Stomach smooth muscle (tissue), 2 donors: ENCODE results near the gene CFAP100.

ENCODE experiments used
- H3K27ac ChIP-seq: one replicate; pipeline ENCODE4 v1.7.0; 2013; ENCODE audit warnings: mild to moderate bottlenecking, low read length, inconsistent platforms
- H3K27me3 ChIP-seq, 2 donors: one replicate each; pipeline ENCODE4 v1.7.0; 2013; ENCODE audit warnings: low read length in 2 of 2; ENCODE audit not compliant: insufficient read depth in 2 of 2, control insufficient read depth in 1 of 2
- H3K36me3 ChIP-seq, 2 donors: one replicate each; pipeline ENCODE4 v1.7.0; 2013; ENCODE audit warnings: low read length in 2 of 2; ENCODE audit not compliant: control insufficient read depth in 2 of 2, insufficient read depth in 2 of 2
- H3K4me1 ChIP-seq: one replicate; pipeline ENCODE4 v1.7.0; 2013; ENCODE audit warnings: low read length; ENCODE audit not compliant: control insufficient read depth, insufficient read depth
- H3K4me3 ChIP-seq, 2 donors: one replicate each; pipeline ENCODE4 v1.7.0; 2013; ENCODE audit warnings: low read length in 2 of 2
- H3K9ac ChIP-seq, 2 donors: one replicate each; pipeline ENCODE4 v1.7.0; 2013; ENCODE audit warnings: low read length in 2 of 2, mild to moderate bottlenecking in 1 of 2
- H3K9me3 ChIP-seq, 2 donors: one replicate each; pipeline ENCODE4 v1.7.0; 2013; ENCODE audit warnings: low read length in 2 of 2; ENCODE audit not compliant: control insufficient read depth in 2 of 2
- donor health status: healthy.
- donor health status: Pancreatic carcinoma.

Gene CFAP100

DNA sequence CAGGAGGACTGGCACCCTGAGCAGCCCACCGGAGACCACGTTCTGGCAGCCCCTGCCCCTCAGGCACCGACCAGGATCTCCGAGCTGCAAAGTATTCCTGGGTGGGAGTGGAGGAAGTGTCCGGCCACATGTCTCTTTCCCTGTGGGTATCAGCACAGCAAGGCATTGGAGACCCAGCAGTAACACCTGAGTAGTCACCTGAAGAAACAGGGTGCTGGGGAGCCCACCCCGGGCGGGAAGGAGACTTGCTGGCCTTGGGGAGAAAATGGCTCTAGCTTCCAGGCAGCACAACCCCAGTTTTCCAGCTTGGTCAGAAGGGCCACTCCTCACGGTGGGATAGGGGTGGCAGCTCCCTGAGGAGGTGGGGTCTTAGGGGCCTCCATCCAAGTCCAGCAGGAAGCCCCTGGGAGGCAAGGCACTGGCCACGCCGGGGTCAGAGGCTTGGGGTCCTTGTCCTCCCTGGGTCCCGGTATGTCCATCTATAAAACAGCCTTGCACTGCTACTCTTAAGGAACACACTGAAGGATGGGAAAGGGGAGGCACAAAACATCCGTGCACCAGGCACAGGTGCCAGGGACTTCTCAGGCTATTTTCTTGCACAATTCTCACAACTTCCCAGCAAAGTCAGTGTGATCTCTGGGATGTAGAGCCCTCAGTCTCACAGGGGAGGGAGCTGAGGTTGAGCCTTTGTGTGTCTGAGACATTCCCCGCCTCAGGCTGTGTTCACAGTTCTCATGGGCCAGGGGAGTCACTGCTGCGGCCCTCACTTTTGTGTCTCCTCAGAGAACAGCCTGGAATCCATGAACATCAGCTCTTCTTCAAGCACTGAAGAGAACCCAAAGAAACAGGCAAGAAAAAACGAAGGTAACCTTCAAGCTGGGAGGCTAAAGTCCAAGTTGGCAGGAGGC lies 11.9 kb downstream of the CFAP100 start:
- Histone ChIP-seq H3K27ac (no peak overlapping the region), H3K36me3 (no peaks in the 10 kb centered on the region), H3K9ac (no peak overlapping the region), H3K9me3 (no peaks in the 10 kb centered on the region), H3K27me3 (peaks cover 0 to 3% of the 10 kb centered on the region in 2 donors), H3K4me3 (no peak overlapping the region), H3K4me1 (no peaks in the 10 kb centered on the region)

DNA sequence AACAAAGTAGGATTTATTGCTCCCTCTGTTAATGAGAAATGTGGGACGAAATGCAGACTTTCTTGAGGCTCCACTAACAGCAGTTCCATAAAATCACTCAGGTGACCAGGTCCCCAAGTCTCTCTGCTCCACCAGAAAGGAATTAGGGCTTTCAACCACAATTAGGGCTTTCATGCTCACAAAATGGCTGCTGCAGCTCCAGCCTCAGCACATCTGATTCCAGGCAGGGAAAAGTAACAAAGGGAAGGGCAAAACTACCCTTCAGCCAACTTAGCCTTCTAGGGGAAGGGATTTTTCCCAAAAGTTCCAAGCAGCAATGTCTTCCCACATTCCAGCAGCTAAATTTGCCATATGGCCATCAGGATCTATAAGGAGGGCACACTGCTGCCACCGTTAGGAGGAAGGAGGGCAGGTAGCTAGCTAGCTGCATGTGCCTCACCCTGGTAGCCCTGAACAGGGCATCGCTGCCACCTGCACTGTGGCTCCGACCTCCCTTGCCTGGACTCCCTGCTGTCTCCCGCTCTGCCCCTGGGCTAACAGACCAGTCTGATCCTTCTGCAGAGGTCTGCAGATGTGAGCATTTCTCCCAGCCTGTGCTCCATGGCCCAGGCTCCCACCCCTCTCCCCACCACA lies 12.8 kb downstream of the CFAP100 start:
- Histone ChIP-seq H3K36me3 (no peaks in the 10 kb centered on the region), H3K9me3 (no peaks in the 10 kb centered on the region), H3K4me3 (no peak overlapping the region), H3K4me1 (no peaks in the 10 kb centered on the region), H3K27ac (no peak overlapping the region), H3K27me3 (no peaks in the 10 kb centered on the region), H3K9ac (no peak overlapping the region)

- Histone ChIP-seq H3K27me3 (no peaks in the 10 kb centered on the region), H3K9ac (no peak overlapping the region), H3K4me1 (no peaks in the 10 kb centered on the region), H3K27ac (no peak overlapping the region), H3K9me3 (no peaks in the 10 kb centered on the region), H3K4me3 (no peak overlapping the region), H3K36me3 (no peaks in the 10 kb centered on the region)
Measured at GRCh38 chr3:126408099-126408498, 13.4 kb downstream of the CFAP100 start.

GRCh38 chr3:126412841-126413692 lies 18.4 kb downstream of the CFAP100 start:
- Histone ChIP-seq H3K4me3 (no peak overlapping the region), H3K36me3 (no peaks in the 10 kb centered on the region), H3K4me1 (no peaks in the 10 kb centered on the region), H3K27me3 (peaks cover 29% of the 10 kb centered on the region in 2 donors), H3K27ac (no peak overlapping the region), H3K9me3 (no peaks in the 10 kb centered on the region), H3K9ac (no peak overlapping the region)

- H3K4me1 ChIP-seq = no peaks in the 10 kb centered on the region
- H3K9ac ChIP-seq = no peak overlapping the region
- peaks cover 29 to 30% of the 10 kb centered on the region in 2 donors for H3K27me3 ChIP-seq
- no peaks in the 10 kb centered on the region for H3K9me3 ChIP-seq
- no peak overlapping the region for H3K27ac ChIP-seq
- no peaks in the 10 kb centered on the region for H3K36me3 ChIP-seq
- H3K4me3 ChIP-seq = no peak overlapping the region
Measured at GRCh38 chr3:126413693-126414080, 19.0 kb downstream of the CFAP100 start.

DNA sequence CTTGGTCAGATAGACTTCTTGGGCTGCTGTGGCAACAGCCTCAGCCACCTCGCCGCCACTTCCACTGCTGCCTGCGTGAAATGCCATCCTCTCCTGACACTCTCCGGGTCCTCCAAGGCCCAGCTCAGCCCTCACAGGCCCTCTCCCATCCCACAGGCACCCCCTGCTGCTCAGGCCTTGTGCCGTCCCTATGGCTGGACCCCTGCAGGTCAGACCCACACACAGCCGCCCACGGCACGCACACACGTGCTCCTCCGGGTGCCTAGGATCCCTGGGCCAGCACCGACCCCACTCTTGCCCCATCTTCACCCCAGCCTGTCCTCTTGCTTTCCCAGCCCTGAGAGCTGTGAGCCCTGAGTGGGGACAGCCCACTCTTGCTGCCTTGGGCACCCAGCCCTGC lies 19.7 kb downstream of the CFAP100 start:
- H3K4me1 ChIP-seq = no peaks in the 10 kb centered on the region
- no peaks in the 10 kb centered on the region for H3K9me3 ChIP-seq
- no peak overlapping the region for H3K9ac ChIP-seq
- peaks cover 29 to 30% of the 10 kb centered on the region in 2 donors for H3K27me3 ChIP-seq
- H3K27ac ChIP-seq = no peak overlapping the region
- no peaks in the 10 kb centered on the region for H3K36me3 ChIP-seq
- H3K4me3 ChIP-seq = no peak overlapping the region

DNA sequence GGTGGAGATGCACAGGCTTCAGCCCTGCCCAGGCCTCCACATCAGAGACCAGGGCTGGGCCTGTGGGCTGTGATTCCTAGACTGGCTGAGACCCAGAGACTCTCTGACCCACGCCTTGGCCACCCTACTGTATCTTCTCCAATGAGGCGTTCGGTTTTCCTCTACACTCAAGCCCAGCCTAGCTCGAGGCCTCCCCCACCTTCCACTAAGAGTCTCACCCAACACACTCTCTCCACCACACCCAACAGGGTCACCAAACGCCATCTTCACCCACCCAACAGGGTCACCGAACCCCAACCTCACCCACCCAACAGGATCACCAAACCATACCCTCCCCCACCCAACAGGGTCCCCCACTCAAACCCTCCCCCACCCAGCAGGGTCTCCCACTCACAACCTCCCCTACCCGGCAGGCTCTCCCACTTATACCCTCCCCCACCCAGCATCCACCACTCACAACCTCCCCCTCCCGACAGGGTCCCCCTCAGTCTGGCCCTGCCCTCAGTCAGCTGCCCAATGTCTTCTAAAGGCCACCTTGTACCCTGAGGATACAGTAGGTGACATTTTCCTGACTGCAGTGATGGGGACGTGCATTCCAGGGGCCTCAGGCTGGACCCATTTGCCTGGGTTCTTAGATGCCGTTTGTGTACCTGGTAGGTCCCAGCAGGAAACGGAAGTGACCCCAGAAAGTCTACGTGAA lies 20.4 kb downstream of the CFAP100 start:
- no peaks in the 10 kb centered on the region for H3K9me3 ChIP-seq
- H3K4me3 ChIP-seq = no peak overlapping the region
- H3K9ac ChIP-seq = no peak overlapping the region
- no peaks in the 10 kb centered on the region for H3K4me1 ChIP-seq
- peaks cover 32% of the 10 kb centered on the region in 2 donors for H3K27me3 ChIP-seq
- no peak overlapping the region for H3K27ac ChIP-seq
- H3K36me3 ChIP-seq = no peaks in the 10 kb centered on the region

DNA sequence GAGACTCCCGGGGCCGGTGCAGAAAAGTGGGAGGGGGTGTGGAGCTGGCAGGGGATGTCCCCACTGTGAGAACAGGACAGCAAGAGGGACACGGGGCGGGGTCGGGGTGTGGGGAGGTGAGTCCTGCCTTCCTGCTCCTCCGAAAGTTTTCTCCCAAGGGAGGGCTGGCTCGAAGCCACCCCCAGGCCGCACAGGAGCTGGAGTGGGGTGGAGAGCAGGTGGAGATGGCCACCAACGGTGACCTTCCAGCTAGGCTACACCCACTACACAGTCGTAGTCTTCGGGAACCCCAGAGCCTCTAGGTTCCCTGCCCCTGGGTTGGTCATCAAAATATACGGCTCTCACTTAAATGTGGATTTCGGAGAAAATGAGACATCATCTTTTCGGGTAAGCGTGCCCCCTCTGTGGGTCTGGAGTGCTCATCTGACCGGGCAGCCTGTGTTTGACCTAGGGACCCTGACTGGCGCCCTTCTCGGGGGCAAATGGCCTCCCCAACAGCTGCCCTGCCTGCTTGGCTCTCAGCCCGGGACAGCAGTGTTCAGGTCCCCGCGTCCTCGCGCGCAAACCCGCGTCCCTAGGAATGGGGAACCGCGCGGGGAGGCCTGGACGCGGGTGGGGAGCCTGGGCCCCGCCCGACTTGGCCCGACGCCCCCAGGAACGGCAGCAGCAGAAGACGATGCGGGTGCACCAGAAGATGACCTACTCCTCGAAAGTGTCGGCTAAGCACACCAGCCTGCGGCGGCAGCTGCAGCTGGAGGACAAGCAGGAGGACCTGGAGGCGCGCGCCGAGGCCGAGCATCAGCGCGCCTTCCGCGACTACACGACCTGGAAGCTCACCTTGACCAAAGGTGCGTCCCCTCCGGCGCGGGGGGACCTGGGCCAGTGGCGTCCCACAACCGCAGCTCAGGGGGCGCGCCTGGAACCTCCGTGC lies 21.2 kb downstream of the CFAP100 start:
- no peaks in the 10 kb centered on the region for H3K9me3 ChIP-seq
- no peak overlapping the region for H3K9ac ChIP-seq
- no peaks in the 10 kb centered on the region for H3K4me1 ChIP-seq
- H3K27ac ChIP-seq = no peak overlapping the region
- H3K36me3 ChIP-seq = no peaks in the 10 kb centered on the region
- no peak overlapping the region for H3K4me3 ChIP-seq
- H3K27me3 ChIP-seq = peaks cover 32% of the 10 kb centered on the region in 2 donors

DNA sequence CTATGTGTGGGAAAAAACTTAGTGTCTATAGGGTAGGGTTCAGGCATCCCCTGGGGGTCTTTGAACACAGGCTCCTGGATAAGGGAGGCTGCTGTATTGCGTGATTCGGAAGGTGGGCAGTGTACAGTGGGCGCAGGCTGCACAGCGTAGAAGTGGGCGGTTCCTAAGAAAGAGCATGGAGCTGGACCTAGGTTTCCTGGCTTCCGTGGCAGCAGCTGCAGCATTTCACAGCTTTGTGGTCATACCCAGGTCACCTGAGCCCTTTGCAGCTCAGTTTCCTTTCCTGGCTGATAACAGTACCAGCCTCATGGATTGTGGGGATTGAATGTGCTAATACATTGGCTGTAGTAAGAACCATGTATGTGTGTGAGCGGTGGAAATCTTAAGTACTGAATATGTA lies 22.2 kb downstream of the CFAP100 start:
- Histone ChIP-seq H3K9me3 (no peaks in the 10 kb centered on the region), H3K27ac (no peak overlapping the region), H3K4me3 (no peak overlapping the region), H3K9ac (no peak overlapping the region), H3K36me3 (no peaks in the 10 kb centered on the region), H3K27me3 (peaks cover 32% of the 10 kb centered on the region in 2 donors), H3K4me1 (no peaks in the 10 kb centered on the region)
